NOMO-1 (cell line): Measurements from ENCODE around the gene ADGRD1.

ENCODE experiments used
- DNase-seq, 2 experiments: peaks; one replicate each; lab custom pipeline; 2025; ENCODE audit not compliant: unreplicated experiment in 2 of 2; lab: John Stamatoyannopoulos, UW

Gene ADGRD1

GRCh38 chr12:131038961-131039950, 85.5 kb downstream of the ADGRD1 start:
- no peak for DNase-seq

DNA sequence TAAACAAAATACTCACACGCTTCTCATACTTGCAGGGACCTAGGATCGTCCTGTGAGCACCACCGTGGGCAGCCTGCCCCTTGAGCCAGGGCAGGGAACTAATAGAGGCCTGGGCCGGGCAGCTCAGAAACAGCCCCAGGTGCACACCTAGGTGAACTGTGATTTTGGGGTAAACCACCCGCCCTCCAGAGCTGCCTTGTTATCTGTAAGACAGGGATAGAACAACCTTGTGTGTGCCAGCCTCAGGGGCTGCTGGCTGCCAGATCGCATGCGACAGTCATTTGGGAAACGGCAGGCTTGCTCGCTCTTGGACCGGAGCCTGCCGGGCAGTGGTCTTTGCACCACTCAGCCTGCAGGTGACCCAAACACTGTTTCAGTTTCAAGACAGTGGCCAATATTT, 86.8 kb downstream of the ADGRD1 start:
- DNase-seq: no peak

- no peak for DNase-seq
These were observed 87.7 kb downstream of the ADGRD1 start for GRCh38 chr12:131041216-131041967.

DNA sequence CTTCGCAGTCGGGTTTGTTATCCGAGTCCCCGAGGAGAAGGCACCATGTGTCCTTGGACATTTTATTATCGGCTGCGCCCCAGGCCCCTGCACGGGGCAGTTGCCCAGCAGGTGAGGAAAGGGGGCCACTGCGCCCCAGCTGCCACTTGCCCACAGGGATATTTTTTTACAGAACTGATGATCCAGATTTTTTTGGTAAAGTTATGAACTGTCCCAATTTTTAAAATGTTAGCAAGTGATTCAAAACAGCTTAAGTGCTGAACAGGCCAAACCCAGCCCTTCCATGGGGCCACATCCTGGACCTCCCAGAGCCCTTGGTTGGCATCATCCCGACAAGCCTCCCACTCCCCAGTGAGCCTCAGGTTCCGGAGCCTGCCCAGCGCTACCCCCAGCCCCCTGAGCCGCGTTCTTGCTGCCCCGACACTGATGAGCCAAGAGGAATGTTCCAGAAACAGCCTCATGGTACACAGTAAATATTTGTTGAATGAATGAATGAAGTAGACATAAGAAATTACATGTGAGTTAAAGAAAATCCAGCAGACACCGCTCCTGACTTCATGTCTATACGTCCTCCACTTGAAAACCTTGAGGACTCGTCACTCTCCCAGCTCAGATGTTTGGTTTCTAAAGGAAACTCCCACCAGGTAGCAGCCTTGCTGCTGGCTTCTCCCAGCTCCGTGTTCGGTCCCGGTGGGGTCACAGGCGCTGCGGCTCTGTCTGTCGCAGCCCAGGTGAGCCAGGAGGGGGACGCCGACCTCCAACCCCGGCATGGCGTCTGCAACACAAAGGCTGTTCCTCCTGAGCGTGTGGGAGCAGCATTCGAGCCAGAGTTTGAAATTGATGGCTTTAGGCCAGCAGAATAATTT, 88.5 kb downstream of the ADGRD1 start:
- no peak for DNase-seq

- DNase-seq: no peak
These were observed 89.1 kb downstream of the ADGRD1 start for GRCh38 chr12:131042834-131043245.

DNA sequence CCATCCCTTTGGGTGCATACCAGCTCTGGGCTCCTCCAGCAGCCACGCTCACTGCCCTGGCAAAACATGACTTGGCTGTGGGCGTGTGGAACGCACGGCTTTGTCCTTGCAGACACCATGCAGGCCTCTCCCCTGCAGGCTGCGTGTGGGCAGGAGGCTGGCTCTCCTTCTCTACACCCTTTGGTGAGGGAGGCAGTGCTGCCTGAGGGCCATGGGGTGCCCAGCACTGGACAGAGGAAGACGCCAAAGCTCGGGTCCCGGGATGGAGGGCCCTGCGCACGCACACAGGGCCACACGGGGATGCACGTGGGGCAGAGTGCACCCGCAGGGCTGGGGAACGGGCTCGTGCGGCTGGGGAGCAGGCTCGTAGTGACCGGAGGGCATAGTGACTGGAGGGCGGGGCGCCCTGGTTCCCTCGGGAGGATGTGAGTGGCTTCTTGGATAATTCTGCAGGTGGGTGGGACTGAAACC, 89.7 kb downstream of the ADGRD1 start:
- DNase-seq: no peak

DNA sequence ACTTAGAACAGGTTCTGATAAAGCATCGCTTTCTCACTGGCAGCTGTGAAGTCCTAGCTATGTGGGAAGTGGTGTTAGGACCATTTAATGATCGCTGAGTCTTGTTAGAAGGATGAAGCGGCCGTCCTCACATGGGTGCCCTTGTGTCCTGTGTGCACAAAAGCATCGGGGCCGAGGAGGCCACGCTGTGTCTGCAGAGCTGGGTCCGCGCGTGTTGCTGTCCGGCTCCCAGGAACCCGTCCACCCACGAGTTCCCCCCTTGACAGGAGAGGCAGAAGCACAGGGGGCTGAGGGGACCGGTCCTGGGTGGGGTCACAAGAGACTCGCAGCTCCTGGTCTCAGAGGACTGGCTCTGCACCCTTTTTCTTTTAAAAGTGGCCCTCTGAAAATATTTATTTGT, 90.4 kb downstream of the ADGRD1 start:
- no peak for DNase-seq

DNA sequence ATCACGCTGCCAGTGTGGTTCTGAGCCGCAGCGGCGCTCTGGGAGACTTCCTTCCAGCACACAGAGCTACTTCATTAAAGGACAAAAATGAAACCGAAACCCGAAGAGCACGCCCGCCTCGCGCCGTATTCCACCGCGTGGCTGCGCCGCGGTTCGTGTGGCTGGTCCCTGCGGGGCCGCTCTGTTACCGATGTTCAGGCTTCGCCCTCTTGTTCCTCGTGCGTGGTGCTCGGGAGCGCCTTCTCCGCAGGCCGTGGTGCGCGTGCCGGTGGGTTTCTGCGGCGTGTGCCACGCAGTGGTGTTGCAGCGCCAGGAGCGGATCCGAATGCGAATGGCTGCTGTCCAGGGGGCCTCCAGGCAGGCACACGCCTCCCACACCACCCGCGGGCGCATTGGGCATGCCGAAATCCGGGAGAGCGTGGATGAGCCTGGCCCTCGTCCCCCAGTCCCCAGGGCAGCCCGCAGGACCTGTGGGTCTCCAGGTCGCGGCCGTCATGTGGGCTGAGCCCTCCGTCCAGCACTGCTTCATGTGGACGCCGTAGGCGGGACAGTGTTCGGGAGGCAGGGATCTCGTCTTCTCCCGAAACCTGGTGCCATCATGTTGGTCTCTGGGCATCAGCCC, 91.2 kb downstream of the ADGRD1 start:
- no peak for DNase-seq

GRCh38 chr12:131045705-131046460, 92.2 kb downstream of the ADGRD1 start:
- no peak for DNase-seq

DNA sequence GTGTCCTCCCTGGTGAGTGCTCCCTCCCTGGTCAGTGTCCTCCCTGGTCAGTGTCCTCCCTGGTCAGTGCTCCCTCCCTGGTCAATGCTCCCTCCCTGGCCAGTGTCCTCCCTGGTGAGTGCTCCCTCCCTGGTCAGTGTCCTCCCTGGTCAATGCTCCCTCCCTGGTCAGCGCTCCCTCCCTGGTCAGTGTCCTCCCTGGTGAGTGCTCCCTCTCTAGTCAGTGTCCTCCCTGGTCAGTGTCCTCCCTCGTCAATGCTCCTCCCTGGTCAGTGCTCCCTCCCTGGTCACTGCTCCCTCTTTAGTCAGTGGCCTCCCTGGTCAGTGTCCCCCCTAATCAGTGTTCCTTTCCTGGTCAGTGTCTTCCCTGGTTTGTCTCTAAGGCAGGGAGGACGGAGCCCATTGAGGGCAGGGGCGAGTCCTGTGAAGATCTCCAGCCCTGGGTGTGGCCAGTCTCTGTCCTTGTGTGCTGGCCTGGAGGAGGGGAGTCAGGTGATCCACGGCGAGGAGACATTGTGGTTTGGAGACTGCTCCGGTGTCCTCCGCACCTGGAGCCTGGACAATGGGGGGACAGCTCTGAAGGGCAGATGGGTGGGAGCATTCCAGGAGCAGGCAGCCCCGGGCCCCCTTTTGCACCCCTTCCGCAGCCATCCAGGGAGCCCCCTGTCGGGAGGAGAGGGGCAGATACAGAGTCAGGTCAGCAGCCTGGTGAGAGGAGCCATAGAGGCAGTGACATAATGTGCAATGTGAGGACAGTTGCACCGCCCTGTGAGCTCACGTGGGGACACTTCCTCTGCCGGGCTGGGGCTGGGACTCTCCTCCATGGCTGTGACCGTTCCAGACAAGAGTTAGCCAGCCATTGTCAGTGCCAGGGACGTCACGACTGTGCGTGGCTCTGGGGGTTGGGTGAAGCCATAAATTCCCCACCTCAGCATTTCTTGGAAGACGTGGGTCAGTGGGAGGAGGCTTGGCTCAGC, 93.4 kb downstream of the ADGRD1 start:
- peak in 1 of 2 experiments; percentile 33 for DNase-seq

- DNase-seq: no peak
These were observed 94.3 kb downstream of the ADGRD1 start for GRCh38 chr12:131047789-131048610.

DNA sequence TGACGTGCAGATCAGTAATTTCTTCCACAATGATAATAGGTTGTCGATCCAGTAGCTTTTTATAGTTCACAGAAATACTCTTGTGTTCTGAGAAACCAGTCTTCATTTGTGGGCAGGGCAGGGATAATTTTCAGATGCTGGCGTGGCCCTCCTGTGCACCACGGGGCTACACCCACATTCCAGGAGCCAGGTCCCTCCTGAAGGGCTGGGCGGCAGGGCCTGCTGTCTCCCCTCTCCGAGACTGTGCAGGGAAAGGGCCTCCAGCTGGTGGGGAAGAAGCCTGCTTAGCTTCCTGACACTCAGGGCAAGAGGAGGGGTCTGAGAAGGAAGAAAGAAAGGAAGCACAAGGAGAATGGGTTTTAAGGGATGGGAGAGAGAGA, 94.9 kb downstream of the ADGRD1 start:
- no peak for DNase-seq

- DNase-seq: no peak
These were observed 95.3 kb downstream of the ADGRD1 start for GRCh38 chr12:131049002-131049401.

DNA sequence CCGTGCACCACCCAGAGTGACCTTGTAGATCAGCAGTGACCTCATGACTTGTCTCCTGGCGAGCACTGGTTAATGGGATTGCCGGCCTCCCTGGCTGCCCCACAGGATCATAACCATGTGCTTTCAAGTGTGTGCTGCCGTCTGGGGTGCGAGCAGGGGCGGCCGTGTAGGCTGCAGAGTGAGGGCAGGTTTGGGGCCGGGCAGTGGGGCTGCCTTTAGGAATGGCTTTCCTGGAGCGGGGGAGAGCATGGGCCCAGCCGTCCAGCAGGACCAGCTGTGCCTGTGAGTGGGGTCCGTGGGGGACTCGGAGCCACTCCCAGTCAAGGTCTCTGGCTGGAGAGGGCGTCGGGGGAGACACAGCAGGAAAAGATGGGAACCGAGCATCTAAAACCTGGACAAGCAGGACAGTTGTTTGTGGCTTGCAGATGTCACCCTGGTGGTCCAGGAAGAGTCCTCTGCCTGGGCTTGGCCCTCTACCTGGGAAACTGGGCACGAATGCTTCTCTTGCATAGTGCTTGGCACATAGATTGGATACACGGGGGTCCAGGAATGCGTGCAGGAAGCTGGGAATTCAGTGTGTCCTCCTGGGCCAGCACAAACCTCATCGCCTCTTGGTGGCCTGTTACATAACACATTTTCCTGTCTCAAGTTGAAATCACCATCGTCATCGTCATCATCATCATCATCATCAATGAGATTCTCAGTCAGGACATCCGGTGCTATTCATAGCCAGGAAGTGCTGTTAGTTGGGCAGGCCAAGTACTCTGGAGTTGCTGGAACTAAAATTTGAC, 96.0 kb downstream of the ADGRD1 start:
- DNase-seq: no peak

- DNase-seq: no peak
These were observed 96.9 kb downstream of the ADGRD1 start for GRCh38 chr12:131050463-131051154.

GRCh38 chr12:131051155-131051473, 97.4 kb downstream of the ADGRD1 start:
- no peak for DNase-seq
